Hepatocyte (in vitro differentiated cells): ENCODE results near the gene TGFB3.

Source experiments
- EZH2 ChIP-seq: fragments of 200-600 bp; sonication (generic); IDR thresholded peaks from 2 replicates; pipeline ENCODE4 v1.6.1; 2016; ENCODE audit warnings: antibody characterized with exemption, mild to moderate bottlenecking, borderline replicate concordance
- TF ChIP-seq, protein P1 (sequence below): fragments of 200-600 bp; sonication (generic); IDR thresholded peaks from 2 replicates; pipeline ENCODE4 v1.5.1; 2016; ENCODE audit warnings: antibody characterized with exemption, mild to moderate bottlenecking; ENCODE audit not compliant: poor library complexity

DNA sequence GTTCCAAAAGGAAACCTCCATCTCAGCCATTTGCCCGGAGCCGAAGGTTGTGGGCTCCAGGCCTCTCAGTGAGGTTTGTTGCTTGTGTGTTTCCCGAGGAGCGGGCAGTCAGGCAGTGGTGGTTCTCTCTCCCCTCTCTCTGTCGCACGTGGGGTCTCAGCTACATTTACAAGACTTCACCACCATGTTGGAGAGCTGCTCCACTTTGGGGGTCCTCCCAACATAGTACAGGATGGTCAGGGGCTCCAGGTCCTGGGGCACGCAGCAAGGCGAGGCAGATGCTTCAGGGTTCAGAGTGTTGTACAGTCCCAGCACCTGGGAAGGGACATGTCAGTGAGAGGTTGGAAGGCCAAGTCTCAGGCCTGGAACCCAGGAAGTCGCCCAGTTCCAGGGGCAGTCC lies 22.8 kb downstream of the TGFB3 start:
- TF ChIP-seq, protein P1, sequence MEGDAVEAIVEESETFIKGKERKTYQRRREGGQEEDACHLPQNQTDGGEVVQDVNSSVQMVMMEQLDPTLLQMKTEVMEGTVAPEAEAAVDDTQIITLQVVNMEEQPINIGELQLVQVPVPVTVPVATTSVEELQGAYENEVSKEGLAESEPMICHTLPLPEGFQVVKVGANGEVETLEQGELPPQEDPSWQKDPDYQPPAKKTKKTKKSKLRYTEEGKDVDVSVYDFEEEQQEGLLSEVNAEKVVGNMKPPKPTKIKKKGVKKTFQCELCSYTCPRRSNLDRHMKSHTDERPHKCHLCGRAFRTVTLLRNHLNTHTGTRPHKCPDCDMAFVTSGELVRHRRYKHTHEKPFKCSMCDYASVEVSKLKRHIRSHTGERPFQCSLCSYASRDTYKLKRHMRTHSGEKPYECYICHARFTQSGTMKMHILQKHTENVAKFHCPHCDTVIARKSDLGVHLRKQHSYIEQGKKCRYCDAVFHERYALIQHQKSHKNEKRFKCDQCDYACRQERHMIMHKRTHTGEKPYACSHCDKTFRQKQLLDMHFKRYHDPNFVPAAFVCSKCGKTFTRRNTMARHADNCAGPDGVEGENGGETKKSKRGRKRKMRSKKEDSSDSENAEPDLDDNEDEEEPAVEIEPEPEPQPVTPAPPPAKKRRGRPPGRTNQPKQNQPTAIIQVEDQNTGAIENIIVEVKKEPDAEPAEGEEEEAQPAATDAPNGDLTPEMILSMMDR, result no peak
- TF ChIP-seq EZH2, result no peak
